LNCAP (cell line): Measurements from ENCODE around the gene KAT2B.

Experiments
- TF ChIP-seq, protein P1 (sequence below): fragments of 450-650 bp; IDR thresholded peaks from 2 replicates; pipeline ENCODE4 v1.5.1; 2017; ENCODE audit warnings: mild to moderate bottlenecking

KAT2B gene

DNA sequence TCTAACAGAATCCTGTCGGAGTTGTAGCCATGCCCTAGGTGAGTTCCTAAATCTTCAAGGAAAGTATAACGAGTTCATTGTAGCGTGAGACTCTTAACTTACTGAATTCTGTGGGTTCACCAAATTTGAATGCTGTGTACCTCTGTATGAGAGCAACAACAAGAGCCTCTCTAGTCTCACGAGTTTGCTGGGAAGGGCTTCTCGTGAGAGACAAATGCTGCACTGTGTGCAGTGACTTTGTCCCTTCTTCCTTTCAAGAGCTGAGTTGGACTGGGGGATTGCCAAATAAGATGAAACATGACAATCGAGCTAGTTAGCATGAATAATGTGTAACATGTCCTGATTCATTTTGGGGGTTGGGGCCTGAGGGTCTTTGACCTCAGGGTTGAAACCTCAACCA is 32.2 kb downstream of the KAT2B start:
- TF ChIP-seq, protein P1, sequence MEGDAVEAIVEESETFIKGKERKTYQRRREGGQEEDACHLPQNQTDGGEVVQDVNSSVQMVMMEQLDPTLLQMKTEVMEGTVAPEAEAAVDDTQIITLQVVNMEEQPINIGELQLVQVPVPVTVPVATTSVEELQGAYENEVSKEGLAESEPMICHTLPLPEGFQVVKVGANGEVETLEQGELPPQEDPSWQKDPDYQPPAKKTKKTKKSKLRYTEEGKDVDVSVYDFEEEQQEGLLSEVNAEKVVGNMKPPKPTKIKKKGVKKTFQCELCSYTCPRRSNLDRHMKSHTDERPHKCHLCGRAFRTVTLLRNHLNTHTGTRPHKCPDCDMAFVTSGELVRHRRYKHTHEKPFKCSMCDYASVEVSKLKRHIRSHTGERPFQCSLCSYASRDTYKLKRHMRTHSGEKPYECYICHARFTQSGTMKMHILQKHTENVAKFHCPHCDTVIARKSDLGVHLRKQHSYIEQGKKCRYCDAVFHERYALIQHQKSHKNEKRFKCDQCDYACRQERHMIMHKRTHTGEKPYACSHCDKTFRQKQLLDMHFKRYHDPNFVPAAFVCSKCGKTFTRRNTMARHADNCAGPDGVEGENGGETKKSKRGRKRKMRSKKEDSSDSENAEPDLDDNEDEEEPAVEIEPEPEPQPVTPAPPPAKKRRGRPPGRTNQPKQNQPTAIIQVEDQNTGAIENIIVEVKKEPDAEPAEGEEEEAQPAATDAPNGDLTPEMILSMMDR: no peak

GRCh38 chr3:20073068-20073467 is 32.8 kb downstream of the KAT2B start:
- TF ChIP-seq, protein P1: no peak

DNA sequence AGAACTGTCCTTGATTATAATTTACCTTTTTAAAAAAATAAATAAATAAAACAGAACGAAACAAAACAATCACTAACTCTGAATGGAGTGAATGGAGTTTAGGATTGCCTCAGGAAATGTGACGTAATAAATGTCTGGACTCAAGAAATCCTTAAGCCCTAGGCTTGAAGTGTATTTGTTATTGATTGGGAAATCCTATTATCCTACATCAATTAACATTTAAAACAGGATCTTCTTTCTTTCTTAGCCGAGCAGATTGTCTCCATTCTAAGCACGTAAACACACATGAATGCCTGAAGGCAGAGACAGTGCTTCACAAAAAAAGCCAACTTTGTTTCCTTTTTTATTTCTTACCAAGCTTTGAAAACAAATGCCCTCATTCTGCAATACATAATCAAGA is 33.4 kb downstream of the KAT2B start:
- TF ChIP-seq, protein P1: no peak

GRCh38 chr3:20074226-20075063 is 34.2 kb downstream of the KAT2B start:
- TF ChIP-seq, protein P1: no peak

DNA sequence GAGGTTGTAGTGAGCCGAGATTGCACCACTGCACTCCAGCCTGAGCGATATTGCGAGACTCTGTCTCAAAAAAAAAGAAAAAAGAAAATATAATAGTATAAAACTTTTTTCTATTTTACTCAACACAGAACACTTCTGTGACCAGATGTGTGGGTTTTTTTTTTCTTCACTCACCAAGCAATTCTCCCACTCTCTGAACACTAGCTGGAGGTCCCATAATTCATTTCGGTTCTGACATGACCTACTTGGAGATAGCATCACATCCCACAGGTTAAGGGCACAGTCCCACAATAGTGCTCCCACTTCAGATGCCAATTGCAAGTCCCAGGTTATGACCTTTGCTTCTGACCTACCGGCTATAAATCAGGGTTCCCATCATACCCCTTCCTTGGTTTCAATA is 35.0 kb downstream of the KAT2B start:
- TF ChIP-seq, protein P1: no peak

DNA sequence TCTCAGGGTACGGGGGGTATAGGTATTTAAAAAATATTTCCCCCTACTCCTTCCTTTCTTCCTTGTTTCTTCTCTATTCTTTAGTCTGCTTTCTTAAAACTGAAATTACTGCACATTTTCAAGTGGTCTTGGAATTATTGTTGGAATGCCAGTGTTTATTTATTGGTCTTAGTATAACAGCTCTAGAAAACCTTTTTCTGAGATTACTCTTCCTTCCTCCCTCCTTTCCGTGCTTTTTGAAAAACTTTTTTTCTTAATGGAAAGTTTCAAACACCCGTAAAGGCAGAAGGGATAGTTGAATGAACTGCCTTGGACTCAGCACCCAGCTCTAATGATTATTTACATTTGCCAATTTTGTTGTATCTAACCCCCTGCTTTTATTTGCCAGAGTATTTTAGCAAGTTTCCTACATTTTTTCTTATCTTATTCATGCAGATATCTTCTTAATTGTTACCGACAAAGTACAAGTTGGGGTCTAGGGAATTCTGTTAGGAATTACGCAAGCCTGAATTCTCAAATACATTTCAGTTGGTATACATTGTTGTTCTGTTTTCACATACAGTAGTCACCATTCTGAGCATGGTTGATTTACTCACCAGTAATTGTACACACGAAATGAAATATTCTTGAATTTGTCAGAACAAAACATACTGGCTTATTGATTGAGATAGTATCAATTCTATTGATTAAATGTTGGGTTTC is 36.2 kb downstream of the KAT2B start:
- TF ChIP-seq, protein P1: no peak

GRCh38 chr3:20077068-20077467 is 36.8 kb downstream of the KAT2B start:
- TF ChIP-seq, protein P1: no peak
